Measurements from ENCODE around the gene PLXND1. TPM values are rescaled to one million over a fixed set of nuclear protein-coding genes. Genes with fewer than 3 reads are reported as not detected.

PLXND1 gene, protein sequence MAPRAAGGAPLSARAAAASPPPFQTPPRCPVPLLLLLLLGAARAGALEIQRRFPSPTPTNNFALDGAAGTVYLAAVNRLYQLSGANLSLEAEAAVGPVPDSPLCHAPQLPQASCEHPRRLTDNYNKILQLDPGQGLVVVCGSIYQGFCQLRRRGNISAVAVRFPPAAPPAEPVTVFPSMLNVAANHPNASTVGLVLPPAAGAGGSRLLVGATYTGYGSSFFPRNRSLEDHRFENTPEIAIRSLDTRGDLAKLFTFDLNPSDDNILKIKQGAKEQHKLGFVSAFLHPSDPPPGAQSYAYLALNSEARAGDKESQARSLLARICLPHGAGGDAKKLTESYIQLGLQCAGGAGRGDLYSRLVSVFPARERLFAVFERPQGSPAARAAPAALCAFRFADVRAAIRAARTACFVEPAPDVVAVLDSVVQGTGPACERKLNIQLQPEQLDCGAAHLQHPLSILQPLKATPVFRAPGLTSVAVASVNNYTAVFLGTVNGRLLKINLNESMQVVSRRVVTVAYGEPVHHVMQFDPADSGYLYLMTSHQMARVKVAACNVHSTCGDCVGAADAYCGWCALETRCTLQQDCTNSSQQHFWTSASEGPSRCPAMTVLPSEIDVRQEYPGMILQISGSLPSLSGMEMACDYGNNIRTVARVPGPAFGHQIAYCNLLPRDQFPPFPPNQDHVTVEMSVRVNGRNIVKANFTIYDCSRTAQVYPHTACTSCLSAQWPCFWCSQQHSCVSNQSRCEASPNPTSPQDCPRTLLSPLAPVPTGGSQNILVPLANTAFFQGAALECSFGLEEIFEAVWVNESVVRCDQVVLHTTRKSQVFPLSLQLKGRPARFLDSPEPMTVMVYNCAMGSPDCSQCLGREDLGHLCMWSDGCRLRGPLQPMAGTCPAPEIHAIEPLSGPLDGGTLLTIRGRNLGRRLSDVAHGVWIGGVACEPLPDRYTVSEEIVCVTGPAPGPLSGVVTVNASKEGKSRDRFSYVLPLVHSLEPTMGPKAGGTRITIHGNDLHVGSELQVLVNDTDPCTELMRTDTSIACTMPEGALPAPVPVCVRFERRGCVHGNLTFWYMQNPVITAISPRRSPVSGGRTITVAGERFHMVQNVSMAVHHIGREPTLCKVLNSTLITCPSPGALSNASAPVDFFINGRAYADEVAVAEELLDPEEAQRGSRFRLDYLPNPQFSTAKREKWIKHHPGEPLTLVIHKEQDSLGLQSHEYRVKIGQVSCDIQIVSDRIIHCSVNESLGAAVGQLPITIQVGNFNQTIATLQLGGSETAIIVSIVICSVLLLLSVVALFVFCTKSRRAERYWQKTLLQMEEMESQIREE (N-terminal part only)
- 2.3 and 3.3 TPM in 2 replicates for total RNA-seq

GRCh38 chr3:129606636-129607390 lies at the start of gene PLXND1:
TSS of gene PLXND1 (minus strand) at chr3:129606676. CDS start at chr3:129606639, 37 bp downstream.

GRCh38 chr3:129543156-129543790 lies 63.2 kb downstream of the PLXND1 start, which contains the start of gene H1-8:
TSS of gene H1-8 (plus strand) at chr3:129543175. CDS start at chr3:129543219, 44 bp downstream.

GRCh38 chr3:129528589-129529100 lies 77.8 kb downstream of the PLXND1 start, which contains the start of gene RHO:
TSS of gene RHO (plus strand) at chr3:129528639. CDS start at chr3:129528734, 95 bp downstream.

Other genes starting within 250 kb of the PLXND1 start
- gene EFCAB12, start 178.0 kb downstream of the PLXND1 start, total RNA-seq: 0.07 TPM in 1 of 2 replicates, not detected in the other
- gene MBD4, start 166.7 kb downstream of the PLXND1 start, total RNA-seq: 19.7 and 20.0 TPM in 2 replicates
- gene IFT122, start 166.5 kb downstream of the PLXND1 start, total RNA-seq: 5.9 and 9.5 TPM in 2 replicates
- not detected in 2 replicates for gene RHO, start 78.0 kb downstream of the PLXND1 start, total RNA-seq
- not detected in 2 replicates for gene H1-8, start 63.5 kb downstream of the PLXND1 start, total RNA-seq